Superior temporal gyrus (tissue), 1 donor: ENCODE measurements around the gene TECPR2.
A peak's percentile ranks its signal among the peaks of the same experiment; 100 is the strongest.

ENCODE experiments used
- DNase-seq: peaks from one replicate; pipeline ENCODE4 v3.0.0-alpha.2; 2016; ENCODE audit errors: extremely low spot score

The TECPR2 gene

GRCh38 chr14:102375119-102375518 lies 12.4 kb downstream of the TECPR2 start:
- DNase-seq, result no peak

- no peak for DNase-seq
Observed at GRCh38 chr14:102377696-102378095, 15.0 kb downstream of the TECPR2 start.

DNA sequence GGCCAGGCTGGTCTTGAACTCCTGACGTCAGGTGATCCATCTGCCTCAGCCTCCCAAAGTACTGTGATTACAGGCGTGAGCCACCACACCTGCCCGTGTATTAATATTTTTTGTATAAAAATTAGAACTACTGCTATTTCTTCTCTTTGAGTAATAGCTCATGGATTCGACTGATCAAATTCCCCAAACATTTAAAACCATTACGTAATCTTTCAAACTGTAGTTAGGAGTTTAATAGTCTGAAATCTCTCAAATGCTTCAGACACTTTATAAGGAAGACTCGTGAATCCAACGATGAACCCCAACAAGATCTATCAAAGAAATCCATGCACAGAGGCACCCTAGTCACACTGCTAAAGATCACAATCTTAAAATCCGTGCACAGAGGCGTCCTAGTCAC lies 16.1 kb downstream of the TECPR2 start:
- DNase-seq, result no peak

DNA sequence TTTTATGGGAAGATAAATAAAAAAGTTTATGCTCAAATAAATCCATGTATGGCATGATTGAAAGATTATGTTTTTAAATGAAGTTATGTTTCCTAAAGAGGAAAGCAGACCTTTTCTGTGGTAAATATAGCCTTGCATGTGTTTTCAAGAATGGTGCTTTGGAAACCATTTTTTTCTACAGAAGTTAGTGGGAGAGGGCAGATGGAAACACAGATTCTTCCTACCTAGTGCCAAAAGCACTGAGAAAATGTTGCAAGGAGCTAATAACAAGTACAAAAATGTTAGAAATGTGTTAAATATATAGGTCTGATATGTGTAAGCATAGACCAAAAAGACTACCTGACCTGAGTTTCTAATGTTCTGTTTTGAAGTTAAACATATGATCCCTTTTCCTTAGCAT lies 24.3 kb downstream of the TECPR2 start:
- peak; percentile 26 for DNase-seq

DNA sequence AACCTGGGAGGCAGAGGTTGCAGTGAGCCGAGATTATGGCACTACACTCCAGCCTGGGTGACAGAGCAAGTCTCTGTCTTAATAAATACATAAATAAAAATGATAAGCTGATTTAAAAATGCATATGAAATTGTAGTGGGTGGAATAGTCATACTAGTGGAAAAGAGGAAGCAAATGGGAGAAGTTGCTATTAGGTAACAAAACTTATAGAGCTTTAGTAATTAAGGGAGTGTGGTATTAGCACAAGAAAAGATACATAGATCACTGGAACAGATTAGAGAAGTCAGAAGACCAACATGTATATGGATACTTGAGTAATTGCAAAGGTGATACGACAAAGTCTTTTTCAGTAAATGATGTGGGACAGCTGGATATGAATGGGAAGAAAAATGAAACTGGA lies 26.5 kb downstream of the TECPR2 start:
- DNase-seq, result peak; percentile 26

GRCh38 chr14:102390064-102390855 lies 27.5 kb downstream of the TECPR2 start:
- DNase-seq, result peak; percentile 63

GRCh38 chr14:102392506-102392905 lies 29.8 kb downstream of the TECPR2 start:
- peak; percentile 19 for DNase-seq

DNA sequence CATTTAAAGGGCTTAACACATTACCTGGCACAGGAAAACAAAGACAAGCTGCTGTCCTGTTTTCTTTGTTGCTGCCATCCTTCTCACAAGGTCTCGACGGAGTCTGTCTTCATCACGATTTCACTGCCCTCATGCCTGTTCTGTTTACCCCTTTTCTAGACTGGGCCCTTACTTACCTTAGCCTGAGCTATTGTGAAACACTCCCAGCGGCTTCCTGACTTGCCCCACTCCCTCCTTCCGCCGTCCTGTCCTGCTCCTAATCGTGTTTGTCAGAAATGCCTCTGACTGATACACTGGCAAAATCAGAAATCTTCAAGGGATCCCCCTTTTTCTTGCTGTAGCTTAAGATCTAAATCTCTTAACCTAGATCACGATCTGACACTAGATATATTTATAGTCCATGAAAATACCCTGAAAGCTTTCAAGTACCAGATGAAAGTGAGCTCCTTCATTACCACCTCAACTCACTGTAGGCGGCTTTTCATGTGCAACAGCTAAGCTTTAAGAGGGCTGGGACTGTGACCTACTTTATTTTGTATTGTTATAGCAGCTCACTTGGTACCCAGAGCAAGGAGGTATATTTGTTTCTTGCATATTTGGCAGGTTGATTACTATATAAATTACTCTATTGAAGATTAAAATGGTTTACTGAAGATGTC lies 32.1 kb downstream of the TECPR2 start:
- peak; percentile 32 for DNase-seq

- DNase-seq, result no peak
Observed at GRCh38 chr14:102396521-102396920, 33.8 kb downstream of the TECPR2 start.

- no peak for DNase-seq
Observed at GRCh38 chr14:102403028-102403427, 40.3 kb downstream of the TECPR2 start.

DNA sequence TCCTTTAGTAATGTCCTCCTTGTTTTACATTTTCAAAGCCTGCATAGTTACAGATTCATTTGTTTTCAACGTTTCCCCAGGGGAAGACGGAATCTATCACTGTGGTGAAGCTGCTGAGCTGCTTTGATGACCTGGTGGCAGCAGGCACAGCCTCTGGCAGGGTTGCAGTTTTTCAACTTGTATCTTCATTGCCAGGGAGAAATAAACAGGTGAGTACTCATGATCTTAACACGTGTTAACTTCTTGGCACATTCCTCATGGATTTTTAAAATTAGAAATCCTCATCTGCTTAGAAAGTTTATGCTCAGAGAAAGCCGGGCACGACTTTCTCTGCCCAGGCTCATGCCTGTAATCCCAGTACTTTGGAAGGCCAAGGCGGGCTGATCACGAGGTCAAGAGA lies 44.5 kb downstream of the TECPR2 start:
- DNase-seq, result no peak

- no peak for DNase-seq
Observed at GRCh38 chr14:102408724-102409123, 46.0 kb downstream of the TECPR2 start.

GRCh38 chr14:102415671-102416070 lies 52.9 kb downstream of the TECPR2 start:
- peak; percentile 92 for DNase-seq

GRCh38 chr14:102417001-102417431 lies 54.3 kb downstream of the TECPR2 start:
- DNase-seq, result peak; percentile 62

- no peak for DNase-seq
Observed at GRCh38 chr14:102417646-102418045, 54.9 kb downstream of the TECPR2 start.

GRCh38 chr14:102418169-102418852 lies 55.6 kb downstream of the TECPR2 start:
- peak; percentile 66 for DNase-seq

DNA sequence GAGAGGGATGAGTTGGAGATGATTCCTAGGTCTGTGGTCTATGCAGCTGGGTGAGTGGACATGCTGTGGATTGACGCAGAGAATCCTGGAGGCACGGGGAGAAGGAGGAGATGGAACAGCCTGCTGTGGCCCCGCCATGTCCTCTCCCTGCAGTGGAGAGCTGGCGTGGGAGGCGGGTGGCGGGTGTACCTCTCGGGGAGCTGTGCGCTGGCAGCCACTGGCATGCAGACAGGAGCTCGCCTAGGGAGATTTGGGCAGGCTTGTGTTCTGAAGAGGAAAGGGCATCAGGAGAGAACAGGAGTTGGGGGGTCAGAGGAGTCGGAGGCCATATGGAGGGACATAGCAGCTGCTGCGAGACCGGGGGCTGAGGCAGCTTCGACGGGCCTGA lies 56.1 kb downstream of the TECPR2 start:
- peak; percentile 36 for DNase-seq

DNA sequence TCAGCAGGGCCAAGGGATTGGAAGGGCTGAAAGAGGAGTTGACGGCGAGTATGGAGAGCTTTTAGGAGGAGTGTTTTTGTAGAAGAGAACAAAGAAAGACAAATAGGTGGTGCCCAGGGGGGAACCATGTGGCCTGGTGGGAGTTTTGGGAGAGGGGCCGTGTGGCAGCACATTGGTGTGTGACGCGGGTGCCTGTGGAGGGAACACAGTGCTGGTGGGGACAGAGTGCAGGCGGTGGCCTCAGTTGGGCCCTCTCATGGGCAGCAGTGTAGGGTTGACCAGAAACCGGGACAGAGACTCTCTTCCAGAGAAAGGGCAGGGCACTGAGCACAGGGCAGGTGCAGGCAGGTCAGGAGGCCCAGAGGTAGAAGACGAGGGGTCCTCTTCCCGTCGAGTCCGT lies 56.5 kb downstream of the TECPR2 start:
- DNase-seq, result no peak

GRCh38 chr14:102419716-102420115 lies 57.0 kb downstream of the TECPR2 start:
- peak; percentile 62 for DNase-seq

DNA sequence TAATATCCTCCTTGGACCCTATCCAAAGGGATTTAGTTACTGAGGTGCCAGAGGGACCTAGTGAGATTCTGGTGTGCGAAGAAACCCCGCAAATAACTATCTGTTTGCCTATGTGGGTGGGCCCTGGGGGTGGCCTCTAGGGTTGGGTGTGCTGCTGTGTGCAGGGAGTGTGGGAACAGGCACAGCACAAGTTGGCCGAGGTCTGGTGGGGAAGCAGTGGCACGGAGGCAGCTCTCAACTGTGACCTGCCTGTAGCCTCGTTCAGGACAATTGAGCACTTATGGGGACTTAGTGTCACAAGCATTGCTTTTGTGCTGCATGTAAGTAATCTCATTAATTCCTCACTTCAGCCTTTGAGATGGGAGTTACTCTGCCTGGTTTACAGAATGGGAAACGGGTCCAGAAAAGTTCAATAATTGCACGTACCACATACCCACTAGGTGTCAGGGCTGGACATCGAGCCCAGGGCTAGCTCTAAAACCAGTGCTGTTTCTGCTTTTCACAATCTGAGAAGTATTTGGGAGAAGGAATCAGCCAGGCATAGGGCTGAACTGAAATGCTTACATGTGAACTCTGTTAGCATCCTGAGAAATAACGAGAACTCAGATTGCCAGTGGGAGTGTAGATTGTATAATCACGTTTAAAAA lies 58.8 kb downstream of the TECPR2 start:
- DNase-seq, result peak; percentile 53

DNA sequence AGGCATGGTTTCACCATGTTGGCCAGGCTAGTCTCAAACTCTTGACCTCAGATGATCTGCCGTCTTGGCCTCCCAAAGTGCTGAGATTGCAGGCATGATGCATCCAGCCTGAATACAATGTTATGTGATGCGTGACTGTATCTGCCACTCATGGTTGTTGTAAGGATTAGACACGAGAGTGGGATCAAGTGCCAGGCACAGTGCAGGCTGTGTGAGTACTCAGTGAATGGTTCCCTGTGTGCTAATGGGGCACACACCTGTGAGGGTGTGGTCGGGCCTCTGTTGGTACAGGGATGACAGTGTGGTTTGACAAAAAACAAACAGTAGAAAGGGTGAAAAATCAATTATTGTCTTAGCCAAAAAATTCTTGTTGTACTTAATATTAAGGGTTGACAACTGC lies 61.8 kb downstream of the TECPR2 start:
- no peak for DNase-seq

DNA sequence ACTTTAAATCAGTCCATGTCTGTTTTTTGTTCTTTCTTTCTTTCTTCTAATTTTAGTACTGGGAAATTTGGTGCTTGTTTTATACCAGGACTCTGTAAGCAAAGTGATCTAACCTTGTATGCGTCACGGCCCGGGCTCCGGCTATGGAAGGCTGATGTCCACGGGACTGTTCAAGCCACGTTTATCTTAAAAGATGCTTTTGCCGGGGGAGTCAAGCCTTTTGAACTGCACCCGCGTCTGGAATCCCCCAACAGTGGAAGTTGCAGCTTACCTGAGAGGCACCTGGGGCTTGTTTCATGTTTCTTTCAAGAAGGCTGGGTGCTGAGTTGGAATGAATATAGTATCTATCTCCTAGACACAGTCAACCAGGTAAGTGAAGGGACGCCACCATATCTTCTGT lies 62.2 kb downstream of the TECPR2 start:
- DNase-seq, result no peak
